Bronchial epithelial cell (primary cell): ENCODE results near the gene WNT7B. TPM values are rescaled to one million over a fixed set of nuclear protein-coding genes. Genes with fewer than 3 reads are reported as not detected.

Experiments used
- DNase-seq: peaks from one replicate; pipeline ENCODE4 v3.0.0-alpha.2; 2010; ENCODE audit warnings: low read depth
- FAIRE-seq: peaks from 2 replicates; lab custom pipeline; 2011; peaks lifted over from hg19 to GRCh38; lab: Jason Lieb, UNC
- H3K27me3 ChIP-seq: 2 replicates; pipeline ENCODE4 v1.5.1; 2011; ENCODE audit warnings: low read length; ENCODE audit not compliant: control insufficient read depth, insufficient read depth
- H3K36me3 ChIP-seq: 2 replicates; pipeline ENCODE4 v1.5.1; 2011; ENCODE audit warnings: low read length; ENCODE audit not compliant: control insufficient read depth, insufficient read depth
- H3K4me3 ChIP-seq: 2 replicates; pipeline ENCODE4 v1.5.1; 2011; ENCODE audit warnings: mild to moderate bottlenecking, low read depth, low read length, control low read depth
- total RNA-seq: library from RNA; depleted of rRNA; stranded (reverse); fragments of >200 nt; gene quantifications from 2 replicates; pipeline ENCODE4 v1.2.1, GENCODE V29; 2014
- TF ChIP-seq, protein P1 (sequence below): IDR thresholded peaks from 2 replicates; pipeline ENCODE4 v1.5.1; 2011; ENCODE audit warnings: mild to moderate bottlenecking, moderate library complexity, low read length, control low read depth, inconsistent platforms; ENCODE audit not compliant: insufficient read depth, severe bottlenecking

The WNT7B gene
- total RNA-seq, 1 donor from 2014 or later, result 18.2 TPM

DNA sequence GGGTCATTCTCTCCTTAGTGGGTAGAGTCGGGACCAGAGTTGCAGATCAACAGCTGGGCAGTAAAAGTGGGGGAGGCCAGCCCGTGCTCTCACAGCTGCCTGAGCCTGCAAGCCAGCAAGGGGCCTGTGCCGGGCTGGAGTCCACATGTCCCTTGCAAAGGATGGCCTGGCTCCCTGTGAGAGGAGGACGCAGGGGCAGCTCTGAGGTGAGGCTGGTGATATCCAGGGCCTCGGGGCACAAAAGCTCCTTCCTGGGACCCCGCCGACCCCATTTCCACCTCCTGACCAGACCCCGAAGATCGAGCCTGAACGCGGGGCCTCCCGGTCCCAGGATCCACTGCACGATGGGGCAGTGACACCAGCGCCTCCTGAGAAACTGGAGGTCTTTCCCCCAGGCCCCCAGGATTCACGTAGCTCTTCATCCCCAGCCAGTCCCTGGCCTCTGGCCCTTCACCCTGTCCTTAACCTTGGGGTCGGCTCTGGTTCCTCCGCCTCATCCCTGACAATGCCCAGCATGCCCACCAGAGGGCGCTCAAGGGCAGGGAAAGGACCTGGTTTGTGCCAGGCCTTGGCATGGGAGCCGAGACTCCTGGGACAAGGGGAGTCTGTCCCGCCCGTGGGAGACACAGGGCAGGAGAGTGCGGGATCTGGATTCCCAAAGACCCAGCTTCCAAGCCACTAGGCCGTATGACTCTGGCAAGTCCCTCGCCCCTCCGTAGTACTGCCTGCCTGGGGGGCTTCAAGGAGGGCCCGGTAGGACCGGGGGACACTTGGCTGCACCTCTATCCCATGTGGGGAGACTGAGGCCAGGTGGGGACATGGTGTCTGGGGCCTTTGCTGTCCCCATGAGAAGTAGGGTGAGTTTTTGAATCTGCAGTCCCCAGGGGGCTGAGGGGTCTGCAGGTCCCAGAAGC, 17.8 kb upstream of the WNT7B start:
- FAIRE-seq (no peak), DNase-seq (no peak)
- H3K27me3 ChIP-seq, result no peaks in the 10 kb centered on the region
- TF ChIP-seq, protein P1, sequence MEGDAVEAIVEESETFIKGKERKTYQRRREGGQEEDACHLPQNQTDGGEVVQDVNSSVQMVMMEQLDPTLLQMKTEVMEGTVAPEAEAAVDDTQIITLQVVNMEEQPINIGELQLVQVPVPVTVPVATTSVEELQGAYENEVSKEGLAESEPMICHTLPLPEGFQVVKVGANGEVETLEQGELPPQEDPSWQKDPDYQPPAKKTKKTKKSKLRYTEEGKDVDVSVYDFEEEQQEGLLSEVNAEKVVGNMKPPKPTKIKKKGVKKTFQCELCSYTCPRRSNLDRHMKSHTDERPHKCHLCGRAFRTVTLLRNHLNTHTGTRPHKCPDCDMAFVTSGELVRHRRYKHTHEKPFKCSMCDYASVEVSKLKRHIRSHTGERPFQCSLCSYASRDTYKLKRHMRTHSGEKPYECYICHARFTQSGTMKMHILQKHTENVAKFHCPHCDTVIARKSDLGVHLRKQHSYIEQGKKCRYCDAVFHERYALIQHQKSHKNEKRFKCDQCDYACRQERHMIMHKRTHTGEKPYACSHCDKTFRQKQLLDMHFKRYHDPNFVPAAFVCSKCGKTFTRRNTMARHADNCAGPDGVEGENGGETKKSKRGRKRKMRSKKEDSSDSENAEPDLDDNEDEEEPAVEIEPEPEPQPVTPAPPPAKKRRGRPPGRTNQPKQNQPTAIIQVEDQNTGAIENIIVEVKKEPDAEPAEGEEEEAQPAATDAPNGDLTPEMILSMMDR, result peak; percentile 92
- H3K4me3 ChIP-seq, result no peak overlapping the region
- H3K36me3 ChIP-seq, result no peaks in the 10 kb centered on the region

DNA sequence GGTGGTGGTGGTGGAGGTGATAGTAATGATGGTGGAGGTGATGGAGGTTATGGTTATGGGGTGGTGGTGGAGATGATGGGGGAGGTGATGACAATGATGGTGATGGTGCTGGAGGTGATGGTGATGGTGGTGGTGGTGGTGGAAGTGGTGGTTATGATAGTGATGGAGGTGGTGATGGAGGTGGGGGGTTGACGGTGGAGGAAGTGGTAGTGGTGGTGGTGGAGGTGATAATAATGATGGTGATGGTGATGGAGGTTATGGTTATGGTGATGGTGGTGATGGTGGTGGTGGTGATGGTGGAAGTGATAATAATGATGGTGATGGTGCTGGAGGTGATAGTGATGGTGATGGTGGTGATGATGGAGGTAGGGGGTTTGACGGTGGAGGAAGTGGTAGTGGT, 16.9 kb upstream of the WNT7B start:
- DNase-seq, result no peak

DNA sequence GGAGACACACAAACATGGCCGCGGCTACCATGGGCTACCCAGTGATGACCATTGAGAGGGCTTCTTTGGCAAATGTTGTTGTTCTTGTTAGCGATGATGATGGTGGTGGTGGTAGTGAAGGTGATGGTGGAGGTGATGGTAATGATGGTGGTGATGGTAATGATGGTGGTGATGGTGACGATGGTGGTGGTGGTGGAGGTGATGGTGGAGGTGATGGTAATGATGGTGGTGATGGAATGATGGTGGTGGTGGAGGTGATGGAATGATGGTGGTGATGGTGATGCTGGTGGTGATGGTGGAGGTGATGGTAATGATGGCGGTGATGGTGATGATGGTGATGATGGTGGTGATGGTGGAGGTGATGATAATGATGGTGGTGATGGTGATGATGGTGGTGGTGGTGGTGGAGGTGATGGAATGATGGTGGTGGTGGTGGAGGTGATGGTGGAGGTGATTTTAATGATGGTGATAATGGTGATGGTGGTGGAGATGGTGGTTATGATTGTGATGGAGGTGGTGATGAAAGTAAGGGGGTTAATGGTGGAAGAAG, 16.3 kb upstream of the WNT7B start:
- FAIRE-seq (no peak), DNase-seq (no peak)
- Histone ChIP-seq H3K27me3 (peaks cover 2% of the 10 kb centered on the region), H3K36me3 (no peaks in the 10 kb centered on the region), H3K4me3 (no peak overlapping the region)
- TF ChIP-seq, protein P1, result no peak

More for the DNA sequence above, 16.9 kb upstream of the WNT7B start:
- no peak for FAIRE-seq
- no peaks in the 10 kb centered on the region for H3K36me3 ChIP-seq
- TF ChIP-seq, protein P1, result no peak
- peaks cover 2% of the 10 kb centered on the region for H3K27me3 ChIP-seq
- H3K4me3 ChIP-seq, result no peak overlapping the region

DNA sequence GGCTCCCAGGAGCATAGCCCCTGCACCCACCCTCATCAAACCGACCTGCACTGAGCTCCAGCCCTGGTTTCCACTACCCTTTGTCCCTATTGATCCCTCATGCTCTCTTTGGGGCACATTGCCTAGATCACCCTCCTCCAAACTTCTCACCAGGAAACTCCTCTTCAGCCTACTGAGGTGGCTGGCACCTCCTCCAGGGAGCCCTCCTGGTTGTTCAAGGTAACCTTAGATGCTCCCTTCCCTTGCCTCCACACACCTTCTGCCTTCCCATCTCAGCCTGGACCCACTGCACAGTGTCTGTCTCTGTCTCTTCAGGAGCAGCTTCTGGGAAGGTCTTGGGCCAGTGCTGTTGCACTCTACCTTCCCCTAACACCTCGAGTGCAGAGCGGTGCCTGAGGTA, 15.8 kb upstream of the WNT7B start:
- Histone ChIP-seq H3K27me3 (peaks cover 2% of the 10 kb centered on the region), H3K36me3 (no peaks in the 10 kb centered on the region), H3K4me3 (no peak overlapping the region)
- FAIRE-seq (peak; percentile 32), DNase-seq (no peak)
- TF ChIP-seq, protein P1, result no peak

DNA sequence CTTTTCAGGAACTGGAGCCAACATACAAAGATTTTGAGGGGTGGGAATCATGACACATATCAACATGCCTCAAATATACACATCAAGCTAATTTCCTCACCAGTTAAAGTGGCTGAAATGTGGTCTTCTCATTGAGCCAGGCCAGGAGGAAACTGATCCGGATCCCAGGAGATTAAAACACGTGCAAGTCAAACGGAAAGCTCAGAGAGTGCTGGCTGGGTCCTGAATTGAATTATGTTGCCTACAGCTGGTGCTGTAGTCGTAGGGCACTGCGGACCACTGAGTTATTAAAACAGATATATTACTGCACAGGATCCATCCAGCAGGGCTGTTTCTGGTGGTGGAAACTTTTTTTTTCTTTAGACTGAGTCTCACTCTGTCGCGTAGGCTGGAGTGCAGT, 14.1 kb upstream of the WNT7B start:
- FAIRE-seq, result no peak
- Histone ChIP-seq H3K36me3 (no peaks in the 10 kb centered on the region), H3K27me3 (peaks cover 2% of the 10 kb centered on the region), H3K4me3 (no peak overlapping the region)
- TF ChIP-seq, protein P1, result no peak
- DNase-seq, result no peak
